GM12872 (cell line): ENCODE measurements around the gene DCST1.

Source experiments
- CTCF ChIP-seq: IDR thresholded peaks from 3 replicates; pipeline ENCODE4 v1.5.1; 2011; ENCODE audit warnings: low read depth, mild to moderate bottlenecking, low read length, moderate library complexity; ENCODE audit not compliant: insufficient read depth

DCST1 gene

GRCh38 chr1:155000411-155000725 is 33.3 kb upstream of the DCST1 start:
- TF ChIP-seq CTCF = no peak

GRCh38 chr1:155000726-155001424 is 32.7 kb upstream of the DCST1 start:
- no peak for TF ChIP-seq CTCF

DNA sequence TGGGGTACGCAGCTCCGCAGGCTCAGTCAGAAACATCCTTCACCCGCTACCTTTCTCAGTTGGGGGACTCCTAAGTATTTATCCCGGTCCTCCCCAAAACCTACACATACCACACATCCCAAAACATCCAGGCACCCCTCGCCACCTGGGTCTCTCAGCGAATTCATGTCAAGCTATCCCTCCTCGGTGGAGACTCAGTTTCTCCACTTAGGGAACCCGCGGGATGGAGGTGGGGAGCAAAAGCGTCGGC is 32.3 kb upstream of the DCST1 start:
- no peak for TF ChIP-seq CTCF

DNA sequence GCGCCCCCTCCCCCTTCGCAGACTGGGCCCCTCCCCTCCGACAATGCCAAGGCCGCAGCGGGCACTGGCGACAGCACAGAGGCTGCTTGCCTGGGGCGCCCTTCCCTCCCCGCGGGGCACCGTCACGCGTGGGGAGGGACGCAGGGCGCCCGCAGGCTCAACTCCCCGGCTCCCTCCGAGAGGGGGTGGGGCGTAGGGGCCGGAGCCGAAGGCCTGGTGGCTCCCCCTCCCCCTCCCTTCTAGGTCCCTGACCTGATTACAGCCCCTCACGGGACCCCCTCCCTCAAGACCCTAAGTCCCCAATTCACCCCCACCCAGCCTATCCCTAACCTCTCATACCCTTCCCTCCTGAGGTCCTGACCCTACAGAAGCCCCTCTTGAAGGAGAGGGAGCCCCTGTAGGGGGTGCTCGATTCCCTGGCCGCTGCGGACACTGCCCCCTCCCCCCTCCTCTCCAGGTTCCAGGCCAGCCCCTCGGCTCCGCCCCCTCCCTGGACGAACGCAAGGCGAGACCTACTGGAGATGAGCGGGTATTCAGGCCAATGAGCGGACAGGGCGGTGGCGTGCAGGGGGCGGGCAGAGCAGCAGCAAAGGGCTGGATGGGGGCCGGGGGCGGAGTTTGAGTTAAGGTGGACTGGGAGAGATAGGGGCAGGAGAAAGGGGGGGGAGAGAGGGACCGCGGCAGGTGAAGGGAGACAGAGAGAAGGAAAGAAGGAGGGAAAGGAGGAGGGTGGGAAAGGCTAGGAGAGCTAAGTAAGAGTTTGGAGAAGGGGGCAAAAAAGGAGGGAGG is 31.8 kb upstream of the DCST1 start:
- TF ChIP-seq CTCF = peak; percentile 45; the same call in 2 of the 3 replicates

DNA sequence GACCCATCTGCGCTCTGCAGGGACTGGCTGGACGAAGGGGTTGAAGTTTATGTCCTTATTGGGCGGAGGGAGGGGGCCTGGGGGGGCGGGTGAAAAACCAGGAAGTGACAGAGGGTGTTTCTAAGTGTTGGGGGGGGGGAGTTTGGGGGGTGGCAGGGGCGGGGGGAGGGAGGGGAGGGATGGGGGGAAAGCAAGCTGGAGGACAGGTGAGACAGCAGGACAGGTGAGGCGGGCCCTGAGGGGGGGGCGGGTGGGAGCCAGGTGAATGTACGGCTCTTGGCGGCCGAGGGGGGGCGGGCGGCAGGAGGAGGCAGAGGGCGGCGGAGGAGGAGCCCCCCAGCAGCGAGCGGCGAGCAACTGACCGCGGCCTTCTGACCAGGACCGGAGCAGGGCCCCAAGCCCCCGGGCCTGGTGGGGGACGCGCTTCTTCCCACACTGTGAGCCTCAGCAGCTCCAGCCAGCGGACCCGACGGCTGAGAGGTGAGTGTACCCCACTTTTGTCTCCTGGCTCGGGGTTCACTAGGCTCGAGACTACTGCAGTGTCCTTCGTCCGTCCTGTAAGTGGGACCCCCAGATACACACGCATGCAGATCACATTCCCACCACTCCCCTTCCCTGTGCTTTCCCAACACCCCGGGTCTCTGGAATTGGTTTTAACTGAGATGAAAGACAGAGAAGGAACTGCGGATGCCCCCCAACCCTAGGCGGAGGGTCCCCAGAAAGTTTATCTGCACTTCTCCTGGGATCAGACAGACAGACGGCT is 31.0 kb upstream of the DCST1 start, which contains the start of gene ZBTB7B:
ZBTB7B (plus strand) TSS at position 339 of the 763 bp plus-strand sequence. CDS start 11,859 bp downstream, outside the sequence.
- no peak for TF ChIP-seq CTCF

DNA sequence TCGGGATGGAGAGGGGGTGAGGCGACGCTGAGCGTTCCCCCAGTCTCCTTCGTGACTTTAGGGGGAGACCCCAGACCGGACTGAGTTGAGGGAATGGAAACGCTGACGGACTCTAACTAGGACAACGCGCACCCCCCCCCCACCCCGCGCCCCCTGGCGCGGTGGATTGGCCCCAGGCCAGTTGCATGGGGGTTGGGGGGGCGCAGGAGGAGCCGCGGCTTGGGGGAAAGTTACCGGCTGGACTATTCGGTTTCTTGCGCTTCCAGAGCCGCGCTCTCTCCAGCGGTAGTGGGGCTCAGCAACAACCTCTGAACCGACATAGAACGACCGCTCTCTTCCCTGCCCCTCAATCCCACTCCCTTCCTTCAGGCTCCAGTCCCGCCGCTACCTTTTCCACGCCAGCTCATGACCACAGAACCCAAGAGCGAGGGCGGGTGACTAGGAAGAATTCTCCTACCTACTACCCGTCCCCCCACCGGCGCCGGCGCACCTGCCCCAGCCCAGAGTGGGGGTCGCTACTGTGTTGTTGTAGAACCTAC is 30.3 kb upstream of the DCST1 start:
- no peak for TF ChIP-seq CTCF

- TF ChIP-seq CTCF = no peak
These were observed 29.8 kb upstream of the DCST1 start for GRCh38 chr1:155003766-155004351.
